Fibroblast of lung (primary cell): ENCODE data around the gene USP13.

Source experiments
- EZH2 ChIP-seq: IDR thresholded peaks from 2 replicates; pipeline ENCODE4 v1.5.1; 2012; ENCODE audit warnings: low read length, control low read depth, mild to moderate bottlenecking; ENCODE audit errors: missing control alignments
- TF ChIP-seq, protein P1 (sequence below), 2 donors: IDR thresholded peaks in 1 of 2; conservative IDR thresholded peaks in 1 of 2; 1 replicate in 1 of 2; 2 replicates in 1 of 2; pipeline ENCODE4 v1.5.1; 2011 to 2012; ENCODE audit warnings: low read length in 2 of 2, control low read depth in 1 of 2, inconsistent platforms in 1 of 2, low read depth in 1 of 2, mild to moderate bottlenecking in 1 of 2

- TF ChIP-seq, protein P1, sequence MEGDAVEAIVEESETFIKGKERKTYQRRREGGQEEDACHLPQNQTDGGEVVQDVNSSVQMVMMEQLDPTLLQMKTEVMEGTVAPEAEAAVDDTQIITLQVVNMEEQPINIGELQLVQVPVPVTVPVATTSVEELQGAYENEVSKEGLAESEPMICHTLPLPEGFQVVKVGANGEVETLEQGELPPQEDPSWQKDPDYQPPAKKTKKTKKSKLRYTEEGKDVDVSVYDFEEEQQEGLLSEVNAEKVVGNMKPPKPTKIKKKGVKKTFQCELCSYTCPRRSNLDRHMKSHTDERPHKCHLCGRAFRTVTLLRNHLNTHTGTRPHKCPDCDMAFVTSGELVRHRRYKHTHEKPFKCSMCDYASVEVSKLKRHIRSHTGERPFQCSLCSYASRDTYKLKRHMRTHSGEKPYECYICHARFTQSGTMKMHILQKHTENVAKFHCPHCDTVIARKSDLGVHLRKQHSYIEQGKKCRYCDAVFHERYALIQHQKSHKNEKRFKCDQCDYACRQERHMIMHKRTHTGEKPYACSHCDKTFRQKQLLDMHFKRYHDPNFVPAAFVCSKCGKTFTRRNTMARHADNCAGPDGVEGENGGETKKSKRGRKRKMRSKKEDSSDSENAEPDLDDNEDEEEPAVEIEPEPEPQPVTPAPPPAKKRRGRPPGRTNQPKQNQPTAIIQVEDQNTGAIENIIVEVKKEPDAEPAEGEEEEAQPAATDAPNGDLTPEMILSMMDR (conservative IDR thresholded peaks at IDR 0.05 in 1 of 2, IDR thresholded peaks at IDR 0.05 in 1 of 2; ENCODE audit: low read depth in 1 of 2, low read length in 2 of 2): no peak
- no peak for TF ChIP-seq EZH2
Measured at GRCh38 chr3:179687967-179688535, 35.2 kb downstream of the USP13 start.
